HL-60 (cell line): ENCODE results near the gene TUBGCP5.

Experiments used
- DNase-seq, 2 experiments: peaks; one replicate each; pipeline ENCODE4 v3.0.0-alpha.2; 2010 to 2020; ENCODE audit warnings: low read depth in 1 of 2, low spot score in 1 of 2
- H3K27ac ChIP-seq: fragments of 250-450 bp; sonication (Bioruptor Pico); replicated peaks from 2 replicates; pipeline ENCODE4 v1.5.1; 2020; ENCODE audit warnings: mild to moderate bottlenecking, moderate library complexity
- H3K27me3 ChIP-seq: fragments of 250-450 bp; sonication (Bioruptor Pico); 2 replicates; pipeline ENCODE4 v1.5.1; 2021; ENCODE audit warnings: mild to moderate bottlenecking, moderate library complexity; ENCODE audit not compliant: insufficient read depth, poor library complexity, severe bottlenecking
- H3K4me3 ChIP-seq: replicated peaks from 2 replicates; pipeline ENCODE4 v1.5.1; 2011; ENCODE audit warnings: mild to moderate bottlenecking, control low read depth, low read length; ENCODE audit not compliant: insufficient read depth
- GABPA ChIP-seq: IDR thresholded peaks from 2 replicates; pipeline ENCODE4 v1.6.1; 2012; ENCODE audit warnings: low read depth
- POLR2AphosphoS5 ChIP-seq: IDR thresholded peaks from 2 replicates; pipeline ENCODE4 v1.6.1; 2012; ENCODE audit warnings: low read depth
- SPI1 ChIP-seq: IDR thresholded peaks from 2 replicates; pipeline ENCODE4 v1.6.1; 2012; ENCODE audit warnings: low read depth, mild to moderate bottlenecking, borderline replicate concordance
- TF ChIP-seq, protein P1 (sequence below): IDR thresholded peaks from 2 replicates; pipeline ENCODE4 v1.6.1; 2012; ENCODE audit warnings: low read depth; ENCODE audit not compliant: insufficient replicate concordance
- TF ChIP-seq, protein P2 (sequence below): IDR thresholded peaks from one replicate; pipeline ENCODE4 v1.5.1; 2011; ENCODE audit warnings: low read length, control low read depth, inconsistent platforms; ENCODE audit not compliant: insufficient read depth

Gene TUBGCP5

DNA sequence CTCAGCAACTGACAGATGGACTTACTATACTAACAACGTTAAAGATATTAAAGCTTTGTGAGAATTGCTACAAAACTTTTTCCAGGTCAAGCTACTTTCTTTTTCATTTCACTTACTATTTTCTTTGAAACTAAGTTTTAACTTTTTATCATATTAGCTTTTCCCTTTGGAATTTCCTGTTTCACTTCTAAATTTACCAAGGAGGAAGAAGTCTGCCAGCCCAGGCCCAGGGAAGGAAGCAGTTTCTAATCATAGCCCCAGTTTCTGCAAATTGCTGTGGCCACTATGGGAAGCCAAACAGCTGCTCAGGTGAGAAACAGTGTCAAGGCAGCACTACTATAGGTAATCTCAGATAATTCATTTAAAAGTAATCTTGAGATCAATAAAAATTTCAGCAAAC lies 77.6 kb downstream of the TUBGCP5 start:
- TF ChIP-seq GABPA (no peak), POLR2AphosphoS5 (no peak), SPI1 (no peak)
- TF ChIP-seq, protein P1, sequence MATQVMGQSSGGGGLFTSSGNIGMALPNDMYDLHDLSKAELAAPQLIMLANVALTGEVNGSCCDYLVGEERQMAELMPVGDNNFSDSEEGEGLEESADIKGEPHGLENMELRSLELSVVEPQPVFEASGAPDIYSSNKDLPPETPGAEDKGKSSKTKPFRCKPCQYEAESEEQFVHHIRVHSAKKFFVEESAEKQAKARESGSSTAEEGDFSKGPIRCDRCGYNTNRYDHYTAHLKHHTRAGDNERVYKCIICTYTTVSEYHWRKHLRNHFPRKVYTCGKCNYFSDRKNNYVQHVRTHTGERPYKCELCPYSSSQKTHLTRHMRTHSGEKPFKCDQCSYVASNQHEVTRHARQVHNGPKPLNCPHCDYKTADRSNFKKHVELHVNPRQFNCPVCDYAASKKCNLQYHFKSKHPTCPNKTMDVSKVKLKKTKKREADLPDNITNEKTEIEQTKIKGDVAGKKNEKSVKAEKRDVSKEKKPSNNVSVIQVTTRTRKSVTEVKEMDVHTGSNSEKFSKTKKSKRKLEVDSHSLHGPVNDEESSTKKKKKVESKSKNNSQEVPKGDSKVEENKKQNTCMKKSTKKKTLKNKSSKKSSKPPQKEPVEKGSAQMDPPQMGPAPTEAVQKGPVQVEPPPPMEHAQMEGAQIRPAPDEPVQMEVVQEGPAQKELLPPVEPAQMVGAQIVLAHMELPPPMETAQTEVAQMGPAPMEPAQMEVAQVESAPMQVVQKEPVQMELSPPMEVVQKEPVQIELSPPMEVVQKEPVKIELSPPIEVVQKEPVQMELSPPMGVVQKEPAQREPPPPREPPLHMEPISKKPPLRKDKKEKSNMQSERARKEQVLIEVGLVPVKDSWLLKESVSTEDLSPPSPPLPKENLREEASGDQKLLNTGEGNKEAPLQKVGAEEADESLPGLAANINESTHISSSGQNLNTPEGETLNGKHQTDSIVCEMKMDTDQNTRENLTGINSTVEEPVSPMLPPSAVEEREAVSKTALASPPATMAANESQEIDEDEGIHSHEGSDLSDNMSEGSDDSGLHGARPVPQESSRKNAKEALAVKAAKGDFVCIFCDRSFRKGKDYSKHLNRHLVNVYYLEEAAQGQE = no peak
- TF ChIP-seq, protein P2, sequence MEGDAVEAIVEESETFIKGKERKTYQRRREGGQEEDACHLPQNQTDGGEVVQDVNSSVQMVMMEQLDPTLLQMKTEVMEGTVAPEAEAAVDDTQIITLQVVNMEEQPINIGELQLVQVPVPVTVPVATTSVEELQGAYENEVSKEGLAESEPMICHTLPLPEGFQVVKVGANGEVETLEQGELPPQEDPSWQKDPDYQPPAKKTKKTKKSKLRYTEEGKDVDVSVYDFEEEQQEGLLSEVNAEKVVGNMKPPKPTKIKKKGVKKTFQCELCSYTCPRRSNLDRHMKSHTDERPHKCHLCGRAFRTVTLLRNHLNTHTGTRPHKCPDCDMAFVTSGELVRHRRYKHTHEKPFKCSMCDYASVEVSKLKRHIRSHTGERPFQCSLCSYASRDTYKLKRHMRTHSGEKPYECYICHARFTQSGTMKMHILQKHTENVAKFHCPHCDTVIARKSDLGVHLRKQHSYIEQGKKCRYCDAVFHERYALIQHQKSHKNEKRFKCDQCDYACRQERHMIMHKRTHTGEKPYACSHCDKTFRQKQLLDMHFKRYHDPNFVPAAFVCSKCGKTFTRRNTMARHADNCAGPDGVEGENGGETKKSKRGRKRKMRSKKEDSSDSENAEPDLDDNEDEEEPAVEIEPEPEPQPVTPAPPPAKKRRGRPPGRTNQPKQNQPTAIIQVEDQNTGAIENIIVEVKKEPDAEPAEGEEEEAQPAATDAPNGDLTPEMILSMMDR = no peak
- no peak overlapping the region for H3K4me3 ChIP-seq
- DNase-seq = no peak
- H3K27ac ChIP-seq = no peak overlapping the region
- H3K27me3 ChIP-seq = no peaks in the 10 kb centered on the region

DNA sequence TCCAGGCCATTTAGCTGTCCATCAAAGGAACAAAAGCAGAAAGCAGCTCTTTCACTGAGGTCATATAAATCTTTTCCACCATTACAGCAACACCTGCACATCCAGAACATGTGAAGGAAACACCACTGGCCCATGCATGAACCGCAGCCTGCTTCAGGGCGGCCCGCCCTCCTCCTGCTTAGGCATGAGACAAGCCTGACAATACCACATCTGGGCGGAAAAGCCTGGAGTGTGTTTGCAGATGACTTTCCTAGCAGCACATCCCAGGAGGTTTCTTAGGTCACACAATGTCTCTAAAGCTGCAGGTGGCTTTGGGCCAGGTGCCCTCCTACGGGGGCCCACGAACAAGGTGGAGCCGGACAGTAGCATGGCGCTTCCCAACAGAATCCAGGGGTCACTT lies 78.8 kb downstream of the TUBGCP5 start:
- TF ChIP-seq GABPA = no peak
- TF ChIP-seq, protein P1 = no peak
- TF ChIP-seq, protein P2 = no peak
- no peak for TF ChIP-seq SPI1
- no peak for TF ChIP-seq POLR2AphosphoS5
- DNase-seq = no peak
- Histone ChIP-seq H3K4me3 (no peak overlapping the region), H3K27me3 (no peaks in the 10 kb centered on the region), H3K27ac (no peak overlapping the region)

DNA sequence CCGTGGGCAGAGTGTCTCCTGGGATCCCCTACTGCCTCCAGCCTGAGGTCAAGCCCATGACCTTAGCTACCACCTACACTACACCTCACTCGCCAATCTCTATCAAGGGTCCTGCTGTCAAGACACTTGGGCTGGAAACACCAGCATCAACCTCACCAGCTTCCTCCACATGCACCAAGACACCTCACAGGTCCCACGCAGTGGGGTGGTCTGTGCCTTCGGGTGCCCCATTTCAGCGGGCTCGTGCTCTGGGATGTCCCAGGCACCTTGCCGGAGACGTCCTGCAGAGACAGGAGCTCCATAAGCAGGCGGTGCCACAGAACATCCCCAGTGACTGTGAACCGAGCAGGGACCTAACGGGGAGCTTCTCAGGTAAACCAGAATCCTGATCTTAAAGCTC lies 79.2 kb downstream of the TUBGCP5 start:
- Histone ChIP-seq H3K27ac (no peak overlapping the region), H3K27me3 (no peaks in the 10 kb centered on the region)
- TF ChIP-seq, protein P1 = no peak
- TF ChIP-seq POLR2AphosphoS5 (no peak), SPI1 (no peak), GABPA (no peak)
- TF ChIP-seq, protein P2 = no peak

More for the DNA sequence above, 79.2 kb downstream of the TUBGCP5 start:
- no peak overlapping the region for H3K4me3 ChIP-seq
- DNase-seq = no peak
